ENCODE data around the gene TMEM178B. TPM values are rescaled to one million over a fixed set of nuclear protein-coding genes. Genes with fewer than 3 reads are reported as not detected.
"Not testable (repeated sequence)": the region's sequence is repeated elsewhere in the genome, so short reads cannot be mapped to it uniquely, and the experiment has no call there.

Gene TMEM178B
- total RNA-seq, 1 donor, result 0.43 TPM

GRCh38 chr7:141402277-141402996 is 328.6 kb downstream of the TMEM178B start:
- no peak overlapping the region for H3K4me3 ChIP-seq (ENCODE audit: low read depth, low read length)
- no peak for TF ChIP-seq CTCF (IDR thresholded peaks at IDR 0.05; ENCODE audit: insufficient read depth, low read depth, low read length)
- no peak for DNase-seq (ENCODE audit: low read depth)

GRCh38 chr7:141403846-141404245 is 330.0 kb downstream of the TMEM178B start:
- not testable (repeated sequence) for DNase-seq (ENCODE audit: low read depth); H3K4me3 ChIP-seq (ENCODE audit: low read depth, low read length)

GRCh38 chr7:141406347-141406746 is 332.5 kb downstream of the TMEM178B start:
- TF ChIP-seq CTCF (IDR thresholded peaks at IDR 0.05; ENCODE audit: insufficient read depth, low read depth, low read length), result no peak
- H3K4me3 ChIP-seq (ENCODE audit: low read depth, low read length), result no peak overlapping the region
- DNase-seq (ENCODE audit: low read depth), result no peak

GRCh38 chr7:141407893-141408292 is 334.0 kb downstream of the TMEM178B start:
- H3K4me3 ChIP-seq (ENCODE audit: low read depth, low read length), result no peak overlapping the region
- DNase-seq (ENCODE audit: low read depth), result no peak
- no peak for TF ChIP-seq CTCF (IDR thresholded peaks at IDR 0.05; ENCODE audit: insufficient read depth, low read depth, low read length)

GRCh38 chr7:141408440-141408839 is 334.6 kb downstream of the TMEM178B start:
- no peak overlapping the region for H3K4me3 ChIP-seq (ENCODE audit: low read depth, low read length)
- DNase-seq (ENCODE audit: low read depth), result no peak
- no peak for TF ChIP-seq CTCF (IDR thresholded peaks at IDR 0.05; ENCODE audit: insufficient read depth, low read depth, low read length)

- TF ChIP-seq CTCF (IDR thresholded peaks at IDR 0.05; ENCODE audit: insufficient read depth, low read depth, low read length), result no peak
- H3K4me3 ChIP-seq (ENCODE audit: low read depth, low read length), result no peak overlapping the region
- no peak for DNase-seq (ENCODE audit: low read depth)
These were observed 335.4 kb downstream of the TMEM178B start for GRCh38 chr7:141409219-141409618.

- DNase-seq (ENCODE audit: low read depth), result no peak
- H3K4me3 ChIP-seq (ENCODE audit: low read depth, low read length), result no peak overlapping the region
These were observed 336.0 kb downstream of the TMEM178B start for GRCh38 chr7:141409801-141410329.

More at GRCh38 chr7:141409801-141410329, 336.0 kb downstream of the TMEM178B start:
- TF ChIP-seq CTCF (IDR thresholded peaks at IDR 0.05; ENCODE audit: insufficient read depth, low read depth, low read length), result no peak
